Tibial artery (tissue), 4 donors: ENCODE measurements around the gene DNAH17.

ENCODE experiments used
- DNase-seq, 2 donors: peaks; one replicate each; pipeline ENCODE4 v3.0.0-alpha.2; 2019
- H3K27ac ChIP-seq, 2 donors: fragments of 200-600 bp; sonication (generic) in 1 of 2; 1 replicate in 1 of 2; 2 replicates in 1 of 2; pipeline ENCODE4 v1.5.1; 2018 to 2019; ENCODE audit warnings: mild to moderate bottlenecking in 1 of 2
- H3K27me3 ChIP-seq, 2 donors: fragments of 200-600 bp; sonication (generic) in 1 of 2; one replicate each; pipeline versions ENCODE4 v1.5.1 to v1.6.0; 2016 to 2019
- H3K36me3 ChIP-seq, 3 donors: fragments of 200-600 bp; sonication (generic) in 2 of 3; one replicate each; pipeline ENCODE4 v1.5.1; 2016 to 2019; ENCODE audit warnings: mild to moderate bottlenecking in 2 of 3
- H3K4me1 ChIP-seq, 4 donors: fragments of 200-600 bp; sonication (generic) in 2 of 4; 1 replicate in 3 of 4; 2 replicates in 1 of 4; pipeline ENCODE4 v1.5.1; 2016 to 2019
- H3K4me3 ChIP-seq, 2 donors: fragments of 200-600 bp; sonication (generic) in 1 of 2; 1 replicate in 1 of 2; 2 replicates in 1 of 2; pipeline ENCODE4 v1.5.1; 2018 to 2019; ENCODE audit warnings: mild to moderate bottlenecking in 2 of 2
- H3K9me3 ChIP-seq, 3 donors: fragments of 200-600 bp; sonication (generic) in 1 of 3; one replicate each; pipeline ENCODE4 v1.5.1; 2016 to 2019
- intact Hi-C: fragments of 100-400 bp; cut with DNase I; formaldehyde crosslinking; loops from one replicate; pipeline ENCODE4 v1.15.0; 2023; ENCODE audit warnings: low total_unique reads
- TF ChIP-seq, protein P1 (sequence below), 2 experiments: fragments of 200-600 bp in 1 of 2; fragments of 450-650 bp in 1 of 2; IDR thresholded peaks; one replicate each; pipeline ENCODE4 v1.5.1; 2017 to 2019; ENCODE audit warnings: antibody characterized with exemption in 2 of 2, mild to moderate bottlenecking in 1 of 2, moderate library complexity in 1 of 2

DNAH17 gene

DNA sequence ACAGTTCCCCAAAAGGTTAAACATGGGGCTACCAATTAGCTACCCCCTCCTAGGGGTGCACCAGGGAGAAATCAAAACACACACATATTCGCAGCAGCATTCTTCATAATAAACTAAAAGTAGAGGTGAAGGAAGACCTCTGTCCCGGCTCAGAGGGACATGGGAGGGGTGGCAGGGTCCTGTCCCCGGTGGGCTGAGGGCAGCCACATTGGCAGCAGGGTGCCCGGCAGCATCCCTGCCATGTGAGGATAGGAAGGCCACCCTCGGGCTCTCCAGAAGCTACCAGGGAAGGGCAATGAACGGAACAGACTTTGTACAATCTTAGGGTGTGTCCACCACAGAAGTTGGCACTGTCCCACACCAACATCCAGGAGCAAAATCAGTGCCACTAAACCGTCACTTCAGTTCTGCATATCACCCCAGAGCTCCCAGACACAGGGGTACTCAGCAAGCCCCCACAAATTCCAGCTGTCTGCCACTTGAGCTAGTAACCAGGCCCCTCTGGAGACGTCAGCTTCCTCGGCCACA is 3.1 kb upstream of the DNAH17 start:
- H3K9me3 ChIP-seq: no peaks in the 10 kb centered on the region
- intact Hi-C loops: no loop called here
- no peak for DNase-seq
- no peak overlapping the region for H3K4me3 ChIP-seq
- TF ChIP-seq, protein P1, sequence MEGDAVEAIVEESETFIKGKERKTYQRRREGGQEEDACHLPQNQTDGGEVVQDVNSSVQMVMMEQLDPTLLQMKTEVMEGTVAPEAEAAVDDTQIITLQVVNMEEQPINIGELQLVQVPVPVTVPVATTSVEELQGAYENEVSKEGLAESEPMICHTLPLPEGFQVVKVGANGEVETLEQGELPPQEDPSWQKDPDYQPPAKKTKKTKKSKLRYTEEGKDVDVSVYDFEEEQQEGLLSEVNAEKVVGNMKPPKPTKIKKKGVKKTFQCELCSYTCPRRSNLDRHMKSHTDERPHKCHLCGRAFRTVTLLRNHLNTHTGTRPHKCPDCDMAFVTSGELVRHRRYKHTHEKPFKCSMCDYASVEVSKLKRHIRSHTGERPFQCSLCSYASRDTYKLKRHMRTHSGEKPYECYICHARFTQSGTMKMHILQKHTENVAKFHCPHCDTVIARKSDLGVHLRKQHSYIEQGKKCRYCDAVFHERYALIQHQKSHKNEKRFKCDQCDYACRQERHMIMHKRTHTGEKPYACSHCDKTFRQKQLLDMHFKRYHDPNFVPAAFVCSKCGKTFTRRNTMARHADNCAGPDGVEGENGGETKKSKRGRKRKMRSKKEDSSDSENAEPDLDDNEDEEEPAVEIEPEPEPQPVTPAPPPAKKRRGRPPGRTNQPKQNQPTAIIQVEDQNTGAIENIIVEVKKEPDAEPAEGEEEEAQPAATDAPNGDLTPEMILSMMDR (IDR thresholded peaks at IDR 0.05): no peak
- H3K4me1 ChIP-seq: no peaks in the 10 kb centered on the region
- no peaks in the 10 kb centered on the region for H3K27me3 ChIP-seq
- H3K27ac ChIP-seq: no peak overlapping the region
- no peaks in the 10 kb centered on the region for H3K36me3 ChIP-seq

DNA sequence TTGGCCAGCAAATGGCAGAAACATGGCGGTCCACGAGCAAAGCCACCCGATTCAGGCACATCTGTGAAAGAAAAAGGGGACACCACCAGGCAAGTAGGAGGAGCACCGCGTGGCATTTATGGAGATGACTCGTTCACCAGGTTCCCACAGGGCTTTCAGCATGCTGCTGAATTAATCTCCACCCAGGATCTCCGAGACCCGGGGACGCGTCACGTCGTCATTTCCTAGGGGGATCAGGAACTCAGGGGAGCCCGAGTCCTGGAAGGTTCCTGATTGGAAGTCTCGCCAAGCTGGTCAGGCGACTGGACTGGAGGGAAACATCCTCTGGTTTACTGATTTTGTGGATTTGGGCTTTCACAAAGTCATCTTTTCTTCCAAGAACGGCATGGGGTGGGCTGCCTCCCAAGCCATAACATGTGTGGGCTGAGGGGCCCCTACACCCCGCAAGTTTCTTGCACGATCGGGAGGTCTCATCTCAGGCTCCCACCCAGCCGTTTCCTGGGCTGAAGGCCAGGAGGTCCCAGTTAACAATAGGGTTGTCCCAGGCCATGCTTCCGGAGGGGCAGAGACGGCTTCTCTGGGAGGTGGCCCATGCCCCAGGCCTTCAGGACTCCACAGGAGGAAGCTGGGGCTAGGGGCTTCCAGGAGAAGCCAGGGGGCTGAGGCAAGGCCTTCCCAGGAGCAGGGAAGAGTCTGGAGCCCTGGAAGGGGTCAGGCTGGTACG is 645 bp downstream of the DNAH17 start:
- no peak for DNase-seq
- Histone ChIP-seq H3K4me1 (no peaks in the 10 kb centered on the region), H3K36me3 (no peaks in the 10 kb centered on the region), H3K27ac (no peak overlapping the region), H3K4me3 (no peak overlapping the region), H3K27me3 (peaks cover 0 to 3% of the 10 kb centered on the region in 2 donors), H3K9me3 (no peaks in the 10 kb centered on the region)
- intact Hi-C loops: no loop called here
- TF ChIP-seq, protein P1 (IDR thresholded peaks at IDR 0.05): no peak

- Histone ChIP-seq H3K4me3 (no peak overlapping the region), H3K36me3 (no peaks in the 10 kb centered on the region), H3K4me1 (no peaks in the 10 kb centered on the region), H3K9me3 (no peaks in the 10 kb centered on the region), H3K27me3 (peaks cover 0 to 3% of the 10 kb centered on the region in 2 donors), H3K27ac (no peak overlapping the region)
- intact Hi-C loops: no loop called here
- DNase-seq: no peak
- TF ChIP-seq, protein P1 (IDR thresholded peaks at IDR 0.05): no peak
These were observed 1.3 kb downstream of the DNAH17 start for GRCh38 chr17:78575899-78576298.

GRCh38 chr17:78575340-78575739 is 1.9 kb downstream of the DNAH17 start:
- no peaks in the 10 kb centered on the region for H3K4me1 ChIP-seq
- H3K4me3 ChIP-seq: no peak overlapping the region
- no peaks in the 10 kb centered on the region for H3K36me3 ChIP-seq
- TF ChIP-seq, protein P1 (IDR thresholded peaks at IDR 0.05): no peak
- DNase-seq: no peak
- H3K27me3 ChIP-seq: peaks cover 0 to 3% of the 10 kb centered on the region in 2 donors
- no peaks in the 10 kb centered on the region for H3K9me3 ChIP-seq
- no peak overlapping the region for H3K27ac ChIP-seq
- intact Hi-C loops: no loop called here

- TF ChIP-seq, protein P1 (IDR thresholded peaks at IDR 0.05): no peak
- H3K9me3 ChIP-seq: no peaks in the 10 kb centered on the region
- no peaks in the 10 kb centered on the region for H3K4me1 ChIP-seq
- H3K27ac ChIP-seq: no peak overlapping the region
- DNase-seq: no peak
- intact Hi-C loops: no loop called here
- H3K36me3 ChIP-seq: no peaks in the 10 kb centered on the region
- H3K4me3 ChIP-seq: no peak overlapping the region
- H3K27me3 ChIP-seq: peaks cover 0 to 3% of the 10 kb centered on the region in 2 donors
These were observed 3.2 kb downstream of the DNAH17 start for GRCh38 chr17:78573955-78574354.
